Measurements from ENCODE around the gene MSANTD2.

GRCh38 chr11:124766156-124766555, 34.0 kb downstream of the MSANTD2 start:
- TF ChIP-seq, protein P1, sequence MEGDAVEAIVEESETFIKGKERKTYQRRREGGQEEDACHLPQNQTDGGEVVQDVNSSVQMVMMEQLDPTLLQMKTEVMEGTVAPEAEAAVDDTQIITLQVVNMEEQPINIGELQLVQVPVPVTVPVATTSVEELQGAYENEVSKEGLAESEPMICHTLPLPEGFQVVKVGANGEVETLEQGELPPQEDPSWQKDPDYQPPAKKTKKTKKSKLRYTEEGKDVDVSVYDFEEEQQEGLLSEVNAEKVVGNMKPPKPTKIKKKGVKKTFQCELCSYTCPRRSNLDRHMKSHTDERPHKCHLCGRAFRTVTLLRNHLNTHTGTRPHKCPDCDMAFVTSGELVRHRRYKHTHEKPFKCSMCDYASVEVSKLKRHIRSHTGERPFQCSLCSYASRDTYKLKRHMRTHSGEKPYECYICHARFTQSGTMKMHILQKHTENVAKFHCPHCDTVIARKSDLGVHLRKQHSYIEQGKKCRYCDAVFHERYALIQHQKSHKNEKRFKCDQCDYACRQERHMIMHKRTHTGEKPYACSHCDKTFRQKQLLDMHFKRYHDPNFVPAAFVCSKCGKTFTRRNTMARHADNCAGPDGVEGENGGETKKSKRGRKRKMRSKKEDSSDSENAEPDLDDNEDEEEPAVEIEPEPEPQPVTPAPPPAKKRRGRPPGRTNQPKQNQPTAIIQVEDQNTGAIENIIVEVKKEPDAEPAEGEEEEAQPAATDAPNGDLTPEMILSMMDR (IDR thresholded peaks at IDR 0.05), result no peak
- no peak for TF ChIP-seq POLR2A (IDR thresholded peaks at IDR 0.05)
